Breast epithelium (tissue), 3 donors: ENCODE measurements around the gene LAYN.

Experiments
- POLR2A ChIP-seq: fragments of 450-650 bp; IDR thresholded peaks from one replicate; pipeline ENCODE4 v1.6.1; 2016; ENCODE audit warnings: antibody characterized with exemption, mild to moderate bottlenecking, moderate library complexity
- POLR2AphosphoS5 ChIP-seq, 3 donors: sonication (generic); formaldehyde crosslinking; IDR thresholded peaks; one replicate each; pipeline ENCODE4 v1.6.1; 2017; ENCODE audit warnings: antibody characterized with exemption in 3 of 3
- TF ChIP-seq, protein P1 (sequence below), 3 donors: fragments of 450-650 bp; IDR thresholded peaks; one replicate each; pipeline ENCODE4 v1.5.1; 2016 to 2017; ENCODE audit warnings: antibody characterized with exemption in 3 of 3, mild to moderate bottlenecking in 3 of 3, moderate library complexity in 3 of 3

DNA sequence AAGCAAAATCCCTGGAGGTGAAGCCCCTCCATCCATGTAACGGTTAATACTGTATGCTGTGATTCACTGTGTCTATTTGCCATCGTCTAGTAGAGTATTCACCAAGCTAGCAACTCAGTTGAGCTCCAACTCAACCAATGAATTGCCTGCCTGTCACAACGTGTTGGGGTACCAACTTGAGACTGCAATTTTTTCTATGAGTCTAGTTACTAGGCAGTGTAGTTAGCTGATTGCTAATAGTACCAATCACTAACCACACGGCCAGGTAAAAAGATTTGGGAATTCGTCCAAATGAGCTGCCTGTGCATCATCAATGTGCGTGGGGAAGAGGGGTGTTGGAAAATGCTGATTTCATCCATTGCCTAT is 27.3 kb upstream of the LAYN start:
- TF ChIP-seq POLR2A, result no peak
- TF ChIP-seq, protein P1, sequence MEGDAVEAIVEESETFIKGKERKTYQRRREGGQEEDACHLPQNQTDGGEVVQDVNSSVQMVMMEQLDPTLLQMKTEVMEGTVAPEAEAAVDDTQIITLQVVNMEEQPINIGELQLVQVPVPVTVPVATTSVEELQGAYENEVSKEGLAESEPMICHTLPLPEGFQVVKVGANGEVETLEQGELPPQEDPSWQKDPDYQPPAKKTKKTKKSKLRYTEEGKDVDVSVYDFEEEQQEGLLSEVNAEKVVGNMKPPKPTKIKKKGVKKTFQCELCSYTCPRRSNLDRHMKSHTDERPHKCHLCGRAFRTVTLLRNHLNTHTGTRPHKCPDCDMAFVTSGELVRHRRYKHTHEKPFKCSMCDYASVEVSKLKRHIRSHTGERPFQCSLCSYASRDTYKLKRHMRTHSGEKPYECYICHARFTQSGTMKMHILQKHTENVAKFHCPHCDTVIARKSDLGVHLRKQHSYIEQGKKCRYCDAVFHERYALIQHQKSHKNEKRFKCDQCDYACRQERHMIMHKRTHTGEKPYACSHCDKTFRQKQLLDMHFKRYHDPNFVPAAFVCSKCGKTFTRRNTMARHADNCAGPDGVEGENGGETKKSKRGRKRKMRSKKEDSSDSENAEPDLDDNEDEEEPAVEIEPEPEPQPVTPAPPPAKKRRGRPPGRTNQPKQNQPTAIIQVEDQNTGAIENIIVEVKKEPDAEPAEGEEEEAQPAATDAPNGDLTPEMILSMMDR (IDR thresholded peaks at IDR 0.05), result no peak
- no peak for TF ChIP-seq POLR2AphosphoS5 (IDR thresholded peaks at IDR 0.05)
